IPS DF 6.9 (cell line): Measurements from ENCODE around the gene RPRD1A.
"Not testable (repeated sequence)": the region's sequence is repeated elsewhere in the genome, so short reads cannot be mapped to it uniquely, and the experiment has no call there.

Experiments used
- DNase-seq: peaks from one replicate; pipeline ENCODE4 v3.0.0-alpha.2; 2013; ENCODE audit warnings: low read depth, low spot score
- H3K27ac ChIP-seq: one replicate; pipeline ENCODE4 v1.5.1; 2013; ENCODE audit warnings: low read length, control low read depth
- H3K27me3 ChIP-seq: 2 replicates; pipeline ENCODE4 v1.6.1; 2013; ENCODE audit warnings: mild to moderate bottlenecking, low read length; ENCODE audit not compliant: control insufficient read depth, insufficient read depth
- H3K36me3 ChIP-seq: 2 replicates; pipeline ENCODE4 v1.6.1; 2013; ENCODE audit warnings: low read length; ENCODE audit not compliant: control insufficient read depth, insufficient read depth
- H3K4me1 ChIP-seq: 2 replicates; pipeline ENCODE4 v1.6.1; 2013; ENCODE audit warnings: low read length; ENCODE audit not compliant: control insufficient read depth, insufficient read depth
- H3K4me3 ChIP-seq: 2 replicates; pipeline ENCODE4 v1.5.1; 2013; ENCODE audit warnings: mild to moderate bottlenecking, low read length
- H3K9me3 ChIP-seq: 2 replicates; pipeline ENCODE4 v1.6.1; 2013; ENCODE audit warnings: low read length, inconsistent platforms; ENCODE audit not compliant: control insufficient read depth, insufficient read depth
- WGBS: extraction: QIAGEN DNeasy Blood & Tissue Kit; methylation state at CpG from one replicate; pipeline ENCODE4 v1.1.7; 2013; ENCODE audit warnings: mixed read lengths, missing lambda C conversion rate; ENCODE audit not compliant: insufficient read length, insufficient coverage; 5-methylcytosine and 5-hydroxymethylcytosine counted together

Gene RPRD1A

GRCh38 chr18:36081118-36081517, 13.8 kb upstream of the RPRD1A start:
- H3K9me3 ChIP-seq, H3K4me3 ChIP-seq, H3K36me3 ChIP-seq, H3K27ac ChIP-seq, DNase-seq, H3K27me3 ChIP-seq, H3K4me1 ChIP-seq: not testable (repeated sequence)
- no CpG with 5 or more reads among the region's 2 CpGs for WGBS

GRCh38 chr18:36078751-36079529, 11.6 kb upstream of the RPRD1A start:
- Histone ChIP-seq H3K36me3 (no peaks in the 10 kb centered on the region), H3K4me3 (no peak overlapping the region), H3K27me3 (no peaks in the 10 kb centered on the region), H3K9me3 (no peaks in the 10 kb centered on the region), H3K4me1 (no peaks in the 10 kb centered on the region), H3K27ac (no peak overlapping the region)
- no peak for DNase-seq
- WGBS = no CpG with 5 or more reads among the region's 6 CpGs

GRCh38 chr18:36077764-36078163, 10.4 kb upstream of the RPRD1A start:
- not testable (repeated sequence) for H3K9me3 ChIP-seq, H3K4me3 ChIP-seq, DNase-seq, H3K27me3 ChIP-seq, H3K4me1 ChIP-seq, H3K36me3 ChIP-seq, H3K27ac ChIP-seq
- no CpG with 5 or more reads among the region's 27 CpGs for WGBS

GRCh38 chr18:36075862-36076587, 8.7 kb upstream of the RPRD1A start:
- no CpG with 5 or more reads among the region's 6 CpGs for WGBS
- DNase-seq = no peak
- H3K27me3 ChIP-seq = no peaks in the 10 kb centered on the region
- H3K9me3 ChIP-seq = no peaks in the 10 kb centered on the region
- H3K36me3 ChIP-seq = no peaks in the 10 kb centered on the region
- no peak overlapping the region for H3K27ac ChIP-seq
- H3K4me3 ChIP-seq = no peak overlapping the region
- H3K4me1 ChIP-seq = no peaks in the 10 kb centered on the region

- Histone ChIP-seq H3K9me3 (no peaks in the 10 kb centered on the region), H3K4me1 (no peaks in the 10 kb centered on the region), H3K27me3 (no peaks in the 10 kb centered on the region), H3K4me3 (no peak overlapping the region), H3K36me3 (no peaks in the 10 kb centered on the region), H3K27ac (no peak overlapping the region)
- WGBS = no CpG with 5 or more reads among the region's 4 CpGs
- no peak for DNase-seq
Observed at GRCh38 chr18:36074435-36074834, 7.1 kb upstream of the RPRD1A start.

- Histone ChIP-seq H3K4me3 (no peak overlapping the region), H3K27ac (no peak overlapping the region), H3K4me1 (no peaks in the 10 kb centered on the region), H3K27me3 (no peaks in the 10 kb centered on the region), H3K36me3 (no peaks in the 10 kb centered on the region), H3K9me3 (no peaks in the 10 kb centered on the region)
- WGBS = no CpG with 5 or more reads among the region's 1 CpG
- DNase-seq = no peak
Observed at GRCh38 chr18:36073676-36074075, 6.3 kb upstream of the RPRD1A start.

GRCh38 chr18:36072406-36072805, 5.0 kb upstream of the RPRD1A start:
- H3K4me1 ChIP-seq, DNase-seq, H3K4me3 ChIP-seq, H3K9me3 ChIP-seq, H3K27me3 ChIP-seq, H3K36me3 ChIP-seq, H3K27ac ChIP-seq: not testable (repeated sequence)
- WGBS = no CpG with 5 or more reads among the region's 8 CpGs

- Histone ChIP-seq H3K4me3 (peak overlapping the region; percentile 76; the same call in 1 of the 2 replicates), H3K4me1 (no peaks in the 10 kb centered on the region), H3K36me3 (no peaks in the 10 kb centered on the region), H3K9me3 (no peaks in the 10 kb centered on the region), H3K27ac (no peak overlapping the region), H3K27me3 (no peaks in the 10 kb centered on the region)
- no CpG with 5 or more reads among the region's 5 CpGs for WGBS
- no peak for DNase-seq
Observed at GRCh38 chr18:36066686-36067054, 689 bp downstream of the RPRD1A start.

GRCh38 chr18:36066001-36066400, 1.4 kb downstream of the RPRD1A start:
- WGBS = no CpG with 5 or more reads among the region's 5 CpGs
- H3K27me3 ChIP-seq = no peaks in the 10 kb centered on the region
- no peak for DNase-seq

GRCh38 chr18:36064809-36065079, 2.6 kb downstream of the RPRD1A start:
- not testable (repeated sequence) for H3K27me3 ChIP-seq, H3K4me3 ChIP-seq, H3K36me3 ChIP-seq, H3K27ac ChIP-seq, DNase-seq, H3K9me3 ChIP-seq, H3K4me1 ChIP-seq
- WGBS = no CpG with 5 or more reads among the region's 9 CpGs

More at GRCh38 chr18:36066001-36066400, 1.4 kb downstream of the RPRD1A start:
- H3K9me3 ChIP-seq = no peaks in the 10 kb centered on the region
- H3K4me1 ChIP-seq = no peaks in the 10 kb centered on the region
- no peaks in the 10 kb centered on the region for H3K36me3 ChIP-seq
- peak overlapping the region; percentile 16; the same call in 1 of the 2 replicates for H3K4me3 ChIP-seq
- no peak overlapping the region for H3K27ac ChIP-seq
